Neural cell (in vitro differentiated cells): ENCODE measurements around the gene ADGRA1.

Experiments
- EZH2 ChIP-seq: fragments of 200-600, 300-800 bp; shearing (Covaris generic), sonication (generic); IDR thresholded peaks from 2 replicates; pipeline ENCODE4 v1.6.1; 2014; ENCODE audit warnings: antibody characterized with exemption, low read length, borderline replicate concordance, mild to moderate bottlenecking; ENCODE audit not compliant: insufficient read depth, poor library complexity, severe bottlenecking
- POLR2AphosphoS5 ChIP-seq: IDR thresholded peaks from 2 replicates; pipeline ENCODE4 v1.6.1; 2012
- RAD21 ChIP-seq: fragments of 450-650 bp; conservative IDR thresholded peaks from 2 replicates; pipeline ENCODE4 v1.6.1; 2014; ENCODE audit warnings: antibody characterized with exemption, mild to moderate bottlenecking, moderate library complexity
- TAF1 ChIP-seq: IDR thresholded peaks from 2 replicates; pipeline ENCODE4 v1.6.1; 2012; ENCODE audit warnings: low read depth
- TF ChIP-seq, protein P1 (sequence below): fragments of 450-650 bp; IDR thresholded peaks from 2 replicates; pipeline ENCODE4 v1.5.1; 2014; ENCODE audit warnings: antibody characterized with exemption, mild to moderate bottlenecking, moderate library complexity; ENCODE audit not compliant: poor library complexity, severe bottlenecking

DNA sequence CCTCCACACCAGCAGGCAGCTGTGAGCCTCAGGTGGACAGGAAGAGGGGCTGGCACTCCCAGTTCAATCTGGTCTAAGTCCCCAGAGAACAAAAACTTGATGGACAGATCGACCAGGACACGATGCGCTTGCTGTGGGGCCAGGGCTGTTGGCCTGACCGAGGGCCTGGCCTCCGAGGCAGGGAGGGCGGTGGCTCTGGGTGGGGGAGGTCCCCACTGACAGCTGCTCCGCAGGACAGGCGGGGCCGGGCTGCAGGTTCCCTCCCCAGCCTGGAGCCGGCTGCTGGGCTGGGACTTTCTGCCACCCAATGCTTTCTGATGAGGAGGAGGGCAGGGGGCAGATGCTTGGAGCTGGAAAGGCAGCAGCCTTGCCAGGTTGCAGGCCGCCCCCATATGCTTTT, 37.4 kb upstream of the ADGRA1 start:
- TF ChIP-seq, protein P1, sequence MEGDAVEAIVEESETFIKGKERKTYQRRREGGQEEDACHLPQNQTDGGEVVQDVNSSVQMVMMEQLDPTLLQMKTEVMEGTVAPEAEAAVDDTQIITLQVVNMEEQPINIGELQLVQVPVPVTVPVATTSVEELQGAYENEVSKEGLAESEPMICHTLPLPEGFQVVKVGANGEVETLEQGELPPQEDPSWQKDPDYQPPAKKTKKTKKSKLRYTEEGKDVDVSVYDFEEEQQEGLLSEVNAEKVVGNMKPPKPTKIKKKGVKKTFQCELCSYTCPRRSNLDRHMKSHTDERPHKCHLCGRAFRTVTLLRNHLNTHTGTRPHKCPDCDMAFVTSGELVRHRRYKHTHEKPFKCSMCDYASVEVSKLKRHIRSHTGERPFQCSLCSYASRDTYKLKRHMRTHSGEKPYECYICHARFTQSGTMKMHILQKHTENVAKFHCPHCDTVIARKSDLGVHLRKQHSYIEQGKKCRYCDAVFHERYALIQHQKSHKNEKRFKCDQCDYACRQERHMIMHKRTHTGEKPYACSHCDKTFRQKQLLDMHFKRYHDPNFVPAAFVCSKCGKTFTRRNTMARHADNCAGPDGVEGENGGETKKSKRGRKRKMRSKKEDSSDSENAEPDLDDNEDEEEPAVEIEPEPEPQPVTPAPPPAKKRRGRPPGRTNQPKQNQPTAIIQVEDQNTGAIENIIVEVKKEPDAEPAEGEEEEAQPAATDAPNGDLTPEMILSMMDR = no peak
- no peak for TF ChIP-seq EZH2
- TF ChIP-seq POLR2AphosphoS5 = no peak
- no peak for TF ChIP-seq TAF1
- no peak for TF ChIP-seq RAD21
